BLaER1 treated with 17β-estradiol and CSF1 and Interleukin-3, amounts not matched to agents 10 nM and 100 nM (cell line): ENCODE data around the gene FRMD4A.
A peak's percentile ranks its signal among the peaks of the same experiment; 100 is the strongest.

Experiments
- H3K27ac ChIP-seq, 11 experiments: shearing (Covaris generic); formaldehyde crosslinking; 2 replicates each; pipeline ENCODE4 v1.8.1; 2022
- H3K27me3 ChIP-seq, 11 experiments: shearing (Covaris generic); formaldehyde crosslinking; 2 replicates each; pipeline ENCODE4 v1.8.1; 2022
- H3K36me3 ChIP-seq, 11 experiments: shearing (Covaris generic); formaldehyde crosslinking; 2 replicates each; pipeline ENCODE4 v1.8.1; 2022
- H3K4me1 ChIP-seq, 10 experiments: shearing (Covaris generic); formaldehyde crosslinking; 2 replicates each; pipeline ENCODE4 v1.8.1; 2022
- H3K4me2 ChIP-seq, 11 experiments: shearing (Covaris generic); formaldehyde crosslinking; 2 replicates each; pipeline ENCODE4 v1.8.1; 2022
- H3K4me3 ChIP-seq, 10 experiments: shearing (Covaris generic); formaldehyde crosslinking; 2 replicates each; pipeline ENCODE4 v1.8.1; 2022
- H3K9ac ChIP-seq, 11 experiments: shearing (Covaris generic); formaldehyde crosslinking; 2 replicates each; pipeline ENCODE4 v1.8.1; 2022
- H3K9me3 ChIP-seq, 11 experiments: shearing (Covaris generic); formaldehyde crosslinking; replicated peaks in 1 of 11; 2 replicates each; pipeline ENCODE4 v1.8.1; 2022
- H4K20me1 ChIP-seq, 11 experiments: shearing (Covaris generic); formaldehyde crosslinking; 2 replicates each; pipeline ENCODE4 v1.8.1; 2022
- Cebpa-rat ChIP-seq, 11 experiments: shearing (Covaris generic); IDR thresholded peaks; 2 replicates each; pipeline ENCODE4 v1.8.1; 2022

The FRMD4A gene

DNA sequence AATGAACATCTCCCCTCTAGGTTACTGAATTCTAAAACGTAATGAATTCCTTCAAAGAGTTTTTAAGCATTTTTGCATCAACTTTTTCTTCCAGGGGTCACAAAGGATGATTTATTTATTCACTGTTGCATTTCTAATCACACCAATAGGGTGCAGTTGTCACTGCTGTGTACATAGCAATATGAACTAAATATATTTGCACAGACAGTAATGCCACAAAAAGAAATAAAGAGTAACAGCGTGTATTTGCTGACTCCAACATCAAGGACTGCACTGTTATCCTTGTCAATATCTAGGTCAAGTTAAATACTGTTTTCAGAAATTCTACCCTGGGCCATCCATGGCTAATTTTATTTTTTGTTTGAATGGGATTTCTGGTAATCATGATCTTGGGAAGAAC lies 138.0 kb downstream of the FRMD4A start:
- Histone ChIP-seq H3K36me3 (no peaks in the 10 kb centered on the region), H3K9ac (no peak overlapping the region), H3K9me3 (no peaks in the 10 kb centered on the region), H3K4me2 (peak overlapping the region in 8 of 11 experiments; percentile 32 to 82 (median 47); a peak in 12 of 22 replicates), H3K4me1 (peaks cover 9 to 30% (median 26%) of the 10 kb centered on the region in 10 experiments), H3K27me3 (no peaks in the 10 kb centered on the region), H4K20me1 (no peaks in the 10 kb centered on the region), H3K27ac (peak overlapping the region in 2 of 11 experiments; percentile 42 to 65; a peak in 1 of 22 replicates), H3K4me3 (no peak overlapping the region)
- TF ChIP-seq Cebpa-rat (IDR thresholded peaks at IDR 0.05): no peak

DNA sequence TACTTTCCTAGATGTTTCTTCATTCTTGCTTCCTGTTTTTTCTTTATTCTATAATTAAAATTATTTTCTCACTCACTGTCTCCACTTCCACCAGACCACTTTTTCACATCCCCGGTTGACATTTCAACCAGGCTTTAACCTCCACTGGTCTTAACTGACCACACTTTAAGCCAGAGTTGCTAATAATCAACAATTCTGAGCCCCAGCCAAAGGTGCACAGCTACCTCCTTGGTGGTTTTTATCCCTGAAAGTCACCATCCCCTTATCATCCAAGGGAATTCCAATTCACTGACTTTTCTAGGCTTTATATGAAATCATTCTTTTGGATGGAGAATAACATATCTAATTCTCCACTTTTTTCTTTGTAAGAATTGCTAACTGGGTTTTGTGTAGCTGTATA lies 138.9 kb downstream of the FRMD4A start:
- no peak overlapping the region for H3K4me3 ChIP-seq
- H3K9ac ChIP-seq: 0 out of 22 replicates have a peak overlapping the region, but pooled peaks of 1 of the 11 experiments have one; percentile 20
- no peak for TF ChIP-seq Cebpa-rat (IDR thresholded peaks at IDR 0.05)

GRCh38 chr10:14191407-14191806 lies 139.3 kb downstream of the FRMD4A start:
- Histone ChIP-seq H3K4me3 (no peak overlapping the region), H3K27me3 (no peaks in the 10 kb centered on the region), H3K9ac (peak overlapping the region in 3 of 11 experiments; percentile 9 to 20 (median 19); a peak in 1 of 22 replicates), H3K4me1 (peaks cover 14 to 41% (median 36%) of the 10 kb centered on the region in 10 experiments), H3K4me2 (peak overlapping the region; percentile 37 to 82 (median 59); a peak in 21 of 22 replicates), H3K27ac (peak overlapping the region in 9 of 11 experiments; percentile 26 to 65 (median 39); a peak in 14 of 22 replicates), H3K36me3 (no peaks in the 10 kb centered on the region), H4K20me1 (no peaks in the 10 kb centered on the region), H3K9me3 (no peaks in the 10 kb centered on the region)
- TF ChIP-seq Cebpa-rat (IDR thresholded peaks at IDR 0.05): no peak

More for the DNA sequence above, 138.9 kb downstream of the FRMD4A start:
- H3K4me1 ChIP-seq: peaks cover 9 to 36% (median 31%) of the 10 kb centered on the region in 10 experiments
- H3K27ac ChIP-seq: peak overlapping the region in 8 of 11 experiments; percentile 4 to 65 (median 32); a peak in 8 of 22 replicates
- H4K20me1 ChIP-seq: no peaks in the 10 kb centered on the region
- no peaks in the 10 kb centered on the region for H3K27me3 ChIP-seq
- H3K36me3 ChIP-seq: no peaks in the 10 kb centered on the region
- no peaks in the 10 kb centered on the region for H3K9me3 ChIP-seq
- H3K4me2 ChIP-seq: peak overlapping the region; percentile 37 to 82 (median 59); a peak in 21 of 22 replicates

- no peak overlapping the region for H3K9ac ChIP-seq
- no peaks in the 10 kb centered on the region for H4K20me1 ChIP-seq
- H3K27ac ChIP-seq: peak overlapping the region in 6 of 11 experiments; percentile 31 to 65 (median 48); a peak in 9 of 22 replicates
- H3K4me1 ChIP-seq: peaks cover 21 to 48% (median 43%) of the 10 kb centered on the region in 10 experiments
- H3K9me3 ChIP-seq: no peaks in the 10 kb centered on the region
- H3K4me3 ChIP-seq: no peak overlapping the region
- no peaks in the 10 kb centered on the region for H3K27me3 ChIP-seq
- TF ChIP-seq Cebpa-rat (IDR thresholded peaks at IDR 0.05): no peak
- no peaks in the 10 kb centered on the region for H3K36me3 ChIP-seq
- H3K4me2 ChIP-seq: peak overlapping the region in 6 of 11 experiments; percentile 59 to 82 (median 72); a peak in 9 of 22 replicates
Observed at GRCh38 chr10:14190702-14191101, 140.0 kb downstream of the FRMD4A start.

GRCh38 chr10:14186245-14186644 lies 144.5 kb downstream of the FRMD4A start:
- Histone ChIP-seq H3K4me3 (no peak overlapping the region), H3K4me1 (peaks cover 30 to 71% (median 38%) of the 10 kb centered on the region in 10 experiments), H3K9me3 (no peaks in the 10 kb centered on the region), H4K20me1 (no peaks in the 10 kb centered on the region), H3K4me2 (peak overlapping the region; percentile 62 to 88 (median 76)), H3K36me3 (no peaks in the 10 kb centered on the region), H3K27me3 (peaks cover 0 to 5% (median 0%) of the 10 kb centered on the region in 11 experiments; a peak in 7 of 22 replicates), H3K9ac (peak overlapping the region in 4 of 11 experiments; percentile 78 to 90 (median 88); a peak in 6 of 22 replicates), H3K27ac (peak overlapping the region; percentile 83 to 98 (median 94); a peak in 19 of 22 replicates)
- TF ChIP-seq Cebpa-rat (IDR thresholded peaks at IDR 0.05): no peak

DNA sequence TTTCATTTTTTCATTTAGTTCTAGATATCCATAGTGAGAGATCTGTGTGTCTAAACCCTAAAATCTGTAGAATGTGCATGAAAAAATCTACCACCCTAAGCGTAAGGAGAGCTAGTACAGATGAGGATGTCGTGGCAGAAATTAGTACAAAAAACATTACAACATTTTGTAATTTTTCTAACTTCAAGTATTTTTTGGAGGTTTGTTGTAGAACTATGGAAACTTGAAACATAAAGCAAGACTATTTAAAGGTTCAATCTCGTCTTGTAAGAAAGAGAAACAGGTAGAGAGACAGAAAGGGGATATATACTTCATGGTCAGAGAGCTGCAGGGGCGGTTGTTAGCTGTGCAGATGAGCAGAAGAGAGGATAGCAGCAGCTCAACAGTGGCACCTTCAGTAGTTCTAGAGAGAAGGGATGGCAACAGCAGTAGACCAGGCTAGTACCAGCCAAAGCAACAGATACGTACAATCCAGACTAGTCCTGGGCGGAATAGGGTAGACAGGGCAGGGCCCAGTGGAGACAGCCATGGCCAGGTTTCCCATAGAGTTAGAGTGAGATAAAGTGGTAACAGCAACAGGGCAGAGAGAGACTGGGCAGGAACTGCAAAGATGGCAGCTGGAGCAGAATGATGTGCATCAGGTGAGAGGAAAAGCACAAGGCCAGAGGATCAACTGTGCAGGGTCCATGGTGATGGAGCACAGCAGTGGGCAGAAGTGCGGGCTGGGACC lies 145.2 kb downstream of the FRMD4A start:
- Histone ChIP-seq H3K36me3 (no peaks in the 10 kb centered on the region), H3K4me3 (peak overlapping the region; percentile 15 to 63 (median 42); a peak in 13 of 20 replicates), H3K9ac (peak overlapping the region; percentile 78 to 90 (median 84)), H4K20me1 (no peaks in the 10 kb centered on the region), H3K4me1 (peaks cover 29 to 68% (median 33%) of the 10 kb centered on the region in 10 experiments), H3K9me3 (peaks cover 0 to 2% (median 0%) of the 10 kb centered on the region in 11 experiments; a peak in 1 of 22 replicates), H3K27me3 (peaks cover 0 to 11% (median 0%) of the 10 kb centered on the region in 11 experiments; a peak in 7 of 22 replicates), H3K27ac (peak overlapping the region; percentile 83 to 98 (median 94)), H3K4me2 (peak overlapping the region; percentile 62 to 88 (median 76))
- TF ChIP-seq Cebpa-rat (IDR thresholded peaks at IDR 0.05): no peak

DNA sequence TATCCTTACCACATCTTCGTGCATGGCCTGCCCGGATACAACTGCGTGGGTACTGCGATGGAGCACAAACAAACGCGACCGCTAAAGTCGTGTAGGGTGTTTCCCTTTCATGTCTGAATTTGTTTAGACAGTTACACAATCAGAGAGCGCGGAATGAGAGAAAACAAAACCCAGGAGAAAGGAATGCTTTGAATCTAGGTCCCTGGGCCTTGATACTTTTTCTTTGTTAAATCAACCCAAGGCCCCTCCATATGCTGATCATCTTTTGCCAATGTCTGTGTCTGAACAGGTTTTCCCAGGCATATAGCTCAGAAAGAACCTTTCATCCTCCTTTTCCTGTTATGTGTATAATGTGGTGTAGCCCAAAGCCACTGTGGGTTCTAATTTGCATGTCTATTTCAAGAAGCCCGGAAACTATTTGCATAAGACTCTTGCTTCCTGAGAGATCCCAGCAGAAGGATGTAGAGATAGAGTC lies 145.8 kb downstream of the FRMD4A start:
- peaks cover 0 to 11% (median 0%) of the 10 kb centered on the region in 11 experiments; a peak in 7 of 22 replicates for H3K27me3 ChIP-seq
- H3K4me3 ChIP-seq: peak overlapping the region; percentile 15 to 63 (median 42); a peak in 16 of 20 replicates
- peaks cover 0 to 6% (median 0%) of the 10 kb centered on the region in 11 experiments; a peak in 1 of 22 replicates for H3K9me3 ChIP-seq
- peak overlapping the region; percentile 62 to 88 (median 76) for H3K4me2 ChIP-seq
- H4K20me1 ChIP-seq: no peaks in the 10 kb centered on the region
- TF ChIP-seq Cebpa-rat (IDR thresholded peaks at IDR 0.05): peak; percentile 52 to 93 (median 87); a peak in 18 of 22 replicates
- H3K9ac ChIP-seq: peak overlapping the region; percentile 78 to 90 (median 84)
- H3K4me1 ChIP-seq: peaks cover 29 to 67% (median 33%) of the 10 kb centered on the region in 10 experiments
- H3K36me3 ChIP-seq: no peaks in the 10 kb centered on the region
- peak overlapping the region; percentile 83 to 98 (median 94) for H3K27ac ChIP-seq

- peaks cover 0 to 6% (median 0%) of the 10 kb centered on the region in 11 experiments; a peak in 1 of 22 replicates for H3K9me3 ChIP-seq
- H3K4me2 ChIP-seq: peak overlapping the region in 3 of 11 experiments; percentile 3 to 88 (median 76); a peak in 6 of 22 replicates
- H3K4me1 ChIP-seq: peaks cover 29 to 76% (median 35%) of the 10 kb centered on the region in 10 experiments
- no peaks in the 10 kb centered on the region for H4K20me1 ChIP-seq
- no peak overlapping the region for H3K27ac ChIP-seq
- H3K27me3 ChIP-seq: peaks cover 0 to 11% (median 0%) of the 10 kb centered on the region in 11 experiments; a peak in 7 of 22 replicates
- no peak for TF ChIP-seq Cebpa-rat (IDR thresholded peaks at IDR 0.05)
- no peak overlapping the region for H3K9ac ChIP-seq
- H3K36me3 ChIP-seq: no peaks in the 10 kb centered on the region
- H3K4me3 ChIP-seq: no peak overlapping the region
Observed at GRCh38 chr10:14182781-14183180, 147.9 kb downstream of the FRMD4A start.
